AG09309 (cell line): ENCODE measurements around the gene TMEM18.

Experiments used
- DNase-seq: peaks from one replicate; pipeline ENCODE4 v3.0.0-alpha.2; 2010; ENCODE audit warnings: low read depth
- H3K4me3 ChIP-seq: 2 replicates; pipeline ENCODE4 v1.5.1; 2011; ENCODE audit warnings: mild to moderate bottlenecking, low read depth, low read length, moderate library complexity; ENCODE audit not compliant: control insufficient read depth
- TF ChIP-seq, protein P1 (sequence below): IDR thresholded peaks from 2 replicates; pipeline ENCODE4 v1.5.1; 2011; ENCODE audit warnings: mild to moderate bottlenecking, low read depth, low read length, inconsistent platforms; ENCODE audit not compliant: insufficient read depth, control insufficient read depth; ENCODE audit errors: missing control alignments

Gene TMEM18

DNA sequence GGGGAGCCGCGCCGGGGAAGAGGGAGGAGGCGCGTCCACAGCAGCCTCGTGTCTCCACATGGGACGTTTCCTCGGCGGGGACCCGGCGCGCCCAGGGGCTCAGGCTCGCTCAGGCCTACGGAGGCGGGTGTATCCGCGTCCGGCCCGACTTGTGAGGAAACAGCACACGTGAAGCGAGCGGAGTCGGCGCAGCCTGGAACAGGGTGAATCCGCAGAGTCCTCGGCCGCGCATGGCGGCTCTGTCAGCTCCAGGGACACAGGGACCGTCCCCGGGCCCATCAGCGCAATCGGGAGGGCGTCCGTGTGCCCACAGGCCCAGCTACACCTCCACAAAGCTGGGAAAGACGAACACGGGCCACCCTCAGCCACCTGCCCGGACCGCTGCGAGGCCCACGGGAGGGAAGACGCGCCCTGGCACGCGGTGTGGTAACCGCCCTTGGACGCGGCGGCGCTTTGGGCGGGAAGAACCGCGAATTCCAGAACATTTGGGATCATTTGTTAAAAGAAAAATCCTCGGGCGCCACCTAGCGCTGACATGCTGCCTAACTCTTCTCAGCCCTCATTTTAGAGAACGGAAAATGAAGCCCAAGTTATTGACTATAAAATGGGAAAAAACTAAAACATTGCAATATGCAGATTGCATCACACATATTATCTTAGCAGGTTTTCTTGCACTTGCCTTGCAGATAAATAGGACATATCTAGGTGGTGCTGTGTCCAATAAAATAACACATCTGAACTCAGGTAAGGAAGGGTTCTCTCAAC lies 40.4 kb downstream of the TMEM18 start:
- DNase-seq: no peak
- H3K4me3 ChIP-seq: peak overlapping the region; percentile 26
- TF ChIP-seq, protein P1, sequence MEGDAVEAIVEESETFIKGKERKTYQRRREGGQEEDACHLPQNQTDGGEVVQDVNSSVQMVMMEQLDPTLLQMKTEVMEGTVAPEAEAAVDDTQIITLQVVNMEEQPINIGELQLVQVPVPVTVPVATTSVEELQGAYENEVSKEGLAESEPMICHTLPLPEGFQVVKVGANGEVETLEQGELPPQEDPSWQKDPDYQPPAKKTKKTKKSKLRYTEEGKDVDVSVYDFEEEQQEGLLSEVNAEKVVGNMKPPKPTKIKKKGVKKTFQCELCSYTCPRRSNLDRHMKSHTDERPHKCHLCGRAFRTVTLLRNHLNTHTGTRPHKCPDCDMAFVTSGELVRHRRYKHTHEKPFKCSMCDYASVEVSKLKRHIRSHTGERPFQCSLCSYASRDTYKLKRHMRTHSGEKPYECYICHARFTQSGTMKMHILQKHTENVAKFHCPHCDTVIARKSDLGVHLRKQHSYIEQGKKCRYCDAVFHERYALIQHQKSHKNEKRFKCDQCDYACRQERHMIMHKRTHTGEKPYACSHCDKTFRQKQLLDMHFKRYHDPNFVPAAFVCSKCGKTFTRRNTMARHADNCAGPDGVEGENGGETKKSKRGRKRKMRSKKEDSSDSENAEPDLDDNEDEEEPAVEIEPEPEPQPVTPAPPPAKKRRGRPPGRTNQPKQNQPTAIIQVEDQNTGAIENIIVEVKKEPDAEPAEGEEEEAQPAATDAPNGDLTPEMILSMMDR: peak; percentile 83

DNA sequence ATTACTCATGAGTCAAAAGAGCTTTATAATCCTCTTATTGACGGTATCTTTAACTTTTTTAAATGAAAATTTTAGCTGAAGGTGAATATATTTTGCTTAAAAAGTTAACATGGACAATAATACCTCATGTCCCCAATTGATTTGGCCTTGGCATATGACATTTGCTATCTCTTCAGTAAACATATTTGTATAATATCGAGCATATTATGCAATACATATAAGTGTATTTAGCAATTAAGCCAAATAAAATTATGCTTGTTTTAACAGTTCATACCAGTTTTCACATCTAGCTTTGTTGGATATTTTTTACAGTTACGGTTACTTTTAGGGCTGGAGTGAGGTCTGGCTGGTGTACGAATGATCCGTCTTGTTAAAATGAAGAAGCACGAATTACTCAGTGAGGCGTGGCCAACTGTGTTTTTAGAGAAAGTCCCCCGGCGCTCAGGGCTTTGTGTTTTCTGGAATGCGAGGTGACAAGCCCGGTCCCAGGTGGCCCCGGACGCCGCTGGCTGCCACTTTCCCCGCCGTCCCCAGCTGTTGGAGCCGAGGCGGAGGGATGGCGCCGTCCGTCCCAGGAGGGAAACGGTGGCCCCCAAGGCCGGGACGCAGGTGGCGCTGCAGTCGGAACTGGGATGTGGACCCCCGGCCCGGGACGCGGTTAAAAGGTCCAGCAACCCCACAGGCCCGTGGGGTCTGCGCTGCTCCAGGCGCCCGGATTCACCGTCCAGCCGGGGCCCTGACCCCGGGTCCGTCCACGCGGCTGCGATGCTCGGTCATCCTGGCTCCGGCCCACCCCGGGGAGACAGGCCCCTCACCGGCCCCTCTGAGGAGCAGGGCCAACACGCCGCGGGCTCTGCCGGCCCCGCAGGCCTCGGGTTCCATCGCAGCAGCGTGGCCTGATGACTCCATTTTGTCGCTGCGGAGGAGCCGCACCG lies 41.3 kb downstream of the TMEM18 start:
- no peak for DNase-seq
- no peak overlapping the region for H3K4me3 ChIP-seq
- TF ChIP-seq, protein P1: no peak

DNA sequence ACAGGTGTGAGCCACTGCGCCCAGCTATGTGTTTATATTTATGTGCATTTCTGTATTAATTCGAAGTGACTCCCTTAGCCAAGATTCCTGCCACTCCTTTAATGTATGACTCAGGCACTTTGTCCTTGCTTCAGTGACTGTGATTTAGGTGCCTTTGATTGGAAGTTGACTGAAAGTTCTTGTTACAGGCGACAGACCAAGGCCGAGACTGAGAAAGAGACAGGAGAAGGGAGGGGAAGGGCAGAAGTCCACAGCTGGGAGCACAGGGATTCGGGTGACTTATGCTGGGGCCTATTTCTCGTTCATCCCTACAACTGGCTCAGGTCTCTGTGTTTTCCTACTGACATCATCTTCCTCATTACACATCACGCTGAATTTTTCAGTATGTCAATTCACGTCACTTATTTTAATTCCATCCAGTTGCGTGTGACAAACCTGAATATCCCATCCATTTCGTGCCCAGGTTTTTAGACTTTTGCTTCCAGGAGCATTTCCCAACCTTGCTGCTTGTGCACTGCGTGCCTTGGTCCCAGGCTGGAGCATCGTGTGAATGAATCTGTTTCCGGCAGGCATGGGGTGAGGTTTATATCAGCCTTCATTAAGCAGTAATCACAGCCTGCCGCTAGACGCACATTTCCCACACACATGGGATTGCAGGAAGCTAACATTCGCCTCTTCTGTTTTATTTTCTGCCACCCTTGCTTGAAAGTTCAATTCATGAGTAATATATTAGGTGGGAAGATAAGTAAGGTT lies 42.4 kb downstream of the TMEM18 start:
- TF ChIP-seq, protein P1: no peak
- DNase-seq: no peak
- H3K4me3 ChIP-seq: no peak overlapping the region

DNA sequence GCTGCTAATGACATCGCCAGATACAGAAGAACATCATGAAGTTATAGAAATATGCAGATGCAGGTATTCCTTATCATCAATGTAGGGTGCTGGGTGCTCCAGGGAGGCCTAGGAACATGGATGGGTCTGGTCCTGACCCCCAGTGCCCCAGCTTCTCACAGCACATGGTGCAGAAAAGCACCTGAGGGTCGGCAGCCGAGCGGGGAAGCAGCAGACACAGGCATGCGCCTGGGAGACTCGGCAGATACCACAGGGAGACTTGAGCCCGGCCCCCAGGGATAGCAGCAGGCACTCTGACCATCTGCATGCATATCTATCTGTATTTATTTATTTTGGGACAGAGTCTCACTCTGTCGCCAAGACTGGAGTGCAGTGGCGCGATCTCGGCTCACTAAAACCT lies 43.2 kb downstream of the TMEM18 start:
- DNase-seq: no peak
- H3K4me3 ChIP-seq: no peak overlapping the region
- TF ChIP-seq, protein P1: no peak

DNA sequence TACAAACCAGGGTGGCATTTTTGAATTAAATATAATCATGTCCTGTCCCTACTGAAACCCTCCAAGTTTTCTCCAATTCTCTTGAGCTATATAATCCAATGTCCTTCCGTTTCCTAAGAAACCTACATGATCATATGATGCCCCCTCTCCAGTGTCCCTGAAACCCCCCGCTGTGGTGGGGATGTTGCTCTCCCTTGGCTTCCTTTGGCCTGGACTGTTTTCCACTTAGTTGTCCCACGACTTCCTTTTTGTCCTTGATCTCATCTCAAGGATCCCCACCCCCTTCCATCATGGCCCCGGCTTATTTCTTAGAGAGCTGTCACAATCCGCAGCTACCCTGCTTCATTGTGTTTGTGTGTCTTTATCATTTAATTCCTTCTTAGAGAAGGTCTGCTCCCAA lies 43.8 kb downstream of the TMEM18 start:
- no peak overlapping the region for H3K4me3 ChIP-seq
- TF ChIP-seq, protein P1: no peak
- no peak for DNase-seq

DNA sequence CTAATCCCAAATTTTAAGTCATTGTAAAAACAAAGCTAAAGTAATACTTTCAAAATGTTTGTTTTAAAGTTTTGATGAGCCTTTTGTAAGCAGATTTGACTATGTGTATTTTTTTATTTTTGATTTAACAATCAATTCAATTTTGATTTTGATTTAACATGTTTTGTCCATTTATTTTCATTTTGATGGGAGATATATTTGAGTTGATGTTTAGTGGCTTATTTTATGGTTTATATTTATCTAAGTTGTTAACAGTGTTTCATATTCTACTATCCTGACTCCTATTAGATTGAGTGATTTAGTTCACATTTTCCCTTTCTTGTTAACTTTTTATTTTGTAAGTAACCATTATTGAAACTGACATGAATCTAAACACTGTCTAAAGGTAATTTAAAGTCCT lies 44.7 kb downstream of the TMEM18 start:
- no peak for DNase-seq
- TF ChIP-seq, protein P1: no peak
- H3K4me3 ChIP-seq: no peak overlapping the region
